GM13976 (cell line): ENCODE data around the gene YWHAH.

ENCODE experiments used
- DNase-seq: peaks from one replicate; pipeline ENCODE4 v3.0.0; 2012; ENCODE audit warnings: low spot score
- in situ Hi-C: fragments of 300-500 bp; cut with MboI; formaldehyde crosslinking; loops from one replicate; pipeline ENCODE4 v1.12.0; 2022; ENCODE audit warnings: low sequenced_read_pairs, mixed read lengths, inconsistent platforms; ENCODE audit not compliant: unreplicated experiment
- TF ChIP-seq, protein P1 (sequence below): IDR thresholded peaks from 2 replicates; pipeline ENCODE4 v1.5.1; 2012; ENCODE audit warnings: borderline replicate concordance, mild to moderate bottlenecking; ENCODE audit not compliant: insufficient read depth; ENCODE audit errors: extremely low read depth, missing control alignments, control extremely low read depth

Gene YWHAH

DNA sequence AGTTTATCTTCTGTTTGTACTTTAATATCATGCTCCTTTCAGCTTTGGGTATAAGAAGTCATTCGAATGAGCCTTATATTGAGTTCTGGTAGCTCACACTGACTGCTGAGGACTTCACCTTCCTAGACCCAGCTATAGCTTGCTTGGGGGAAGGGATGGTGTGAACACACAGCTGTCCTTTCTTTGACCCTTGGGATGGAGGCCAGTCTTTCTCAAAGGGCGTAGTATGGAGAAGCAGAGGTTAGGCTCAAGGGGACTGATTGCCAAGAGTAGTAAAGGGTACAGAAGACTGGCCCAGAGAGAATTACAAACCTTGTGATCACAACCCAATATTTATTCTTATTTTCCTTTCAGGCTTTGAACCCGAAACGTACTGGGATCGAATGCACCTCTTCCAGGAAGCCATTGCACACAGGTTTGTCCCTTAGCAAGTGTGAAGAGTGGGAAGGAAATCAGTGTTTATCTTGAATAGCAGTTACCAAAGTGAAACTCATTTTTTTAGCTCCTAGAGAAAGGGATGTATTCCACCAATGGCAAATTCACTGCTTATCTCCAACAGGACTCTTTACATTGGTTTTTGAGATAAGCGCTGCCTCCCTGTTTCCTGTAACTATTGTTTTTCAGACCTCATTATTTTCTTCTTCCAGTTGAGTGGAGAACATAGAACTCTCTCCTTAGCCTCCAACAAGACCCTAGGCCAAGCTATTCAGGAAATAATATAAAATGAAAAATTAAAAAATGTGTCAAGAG lies 42.8 kb upstream of the YWHAH start:
- no peak for DNase-seq
- TF ChIP-seq, protein P1, sequence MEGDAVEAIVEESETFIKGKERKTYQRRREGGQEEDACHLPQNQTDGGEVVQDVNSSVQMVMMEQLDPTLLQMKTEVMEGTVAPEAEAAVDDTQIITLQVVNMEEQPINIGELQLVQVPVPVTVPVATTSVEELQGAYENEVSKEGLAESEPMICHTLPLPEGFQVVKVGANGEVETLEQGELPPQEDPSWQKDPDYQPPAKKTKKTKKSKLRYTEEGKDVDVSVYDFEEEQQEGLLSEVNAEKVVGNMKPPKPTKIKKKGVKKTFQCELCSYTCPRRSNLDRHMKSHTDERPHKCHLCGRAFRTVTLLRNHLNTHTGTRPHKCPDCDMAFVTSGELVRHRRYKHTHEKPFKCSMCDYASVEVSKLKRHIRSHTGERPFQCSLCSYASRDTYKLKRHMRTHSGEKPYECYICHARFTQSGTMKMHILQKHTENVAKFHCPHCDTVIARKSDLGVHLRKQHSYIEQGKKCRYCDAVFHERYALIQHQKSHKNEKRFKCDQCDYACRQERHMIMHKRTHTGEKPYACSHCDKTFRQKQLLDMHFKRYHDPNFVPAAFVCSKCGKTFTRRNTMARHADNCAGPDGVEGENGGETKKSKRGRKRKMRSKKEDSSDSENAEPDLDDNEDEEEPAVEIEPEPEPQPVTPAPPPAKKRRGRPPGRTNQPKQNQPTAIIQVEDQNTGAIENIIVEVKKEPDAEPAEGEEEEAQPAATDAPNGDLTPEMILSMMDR, result no peak
- in situ Hi-C loops, result no loop called here

DNA sequence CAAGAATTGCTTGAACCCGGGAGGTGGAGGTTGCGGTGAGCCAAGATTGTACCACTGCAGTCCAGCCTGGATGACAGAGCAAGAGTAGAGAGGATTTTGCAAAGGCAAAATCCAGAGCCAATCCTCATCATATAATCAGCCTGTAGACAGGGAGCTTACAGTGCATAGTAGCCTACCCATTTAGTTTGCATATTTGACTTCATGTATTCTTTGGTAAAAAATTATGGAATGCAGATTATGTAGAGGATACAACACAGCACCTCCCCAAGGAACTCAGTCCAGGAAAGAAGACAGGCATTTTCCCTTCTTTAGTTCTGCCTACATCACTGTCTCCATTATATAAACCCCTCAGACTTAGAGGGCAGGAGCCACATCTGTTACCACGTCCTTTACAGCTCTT lies 39.7 kb upstream of the YWHAH start:
- TF ChIP-seq, protein P1, result no peak
- in situ Hi-C loops, result no loop called here
- DNase-seq, result no peak

GRCh38 chr22:31905356-31905755 lies 39.0 kb upstream of the YWHAH start:
- DNase-seq, result no peak
- TF ChIP-seq, protein P1, result no peak
- in situ Hi-C loops, result no loop called here

DNA sequence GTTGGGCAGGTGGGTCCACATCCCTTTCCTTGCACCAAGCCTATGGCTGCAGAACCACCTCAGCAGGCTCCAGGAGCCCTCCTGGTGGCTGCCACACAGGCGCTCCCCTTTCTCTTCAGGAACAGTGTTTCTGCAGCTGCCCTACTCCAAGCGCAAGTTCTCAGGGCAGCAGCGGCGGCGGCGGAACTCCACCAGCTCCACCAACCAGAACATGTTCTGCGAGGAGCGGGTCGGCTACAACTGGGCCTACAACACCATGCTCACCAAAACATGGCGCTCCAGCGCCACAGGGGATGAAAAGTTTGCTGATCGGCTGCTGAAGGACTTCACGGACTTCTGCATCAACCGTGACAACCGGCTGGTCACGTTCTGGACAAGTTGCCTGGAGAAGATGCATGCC lies 38.2 kb upstream of the YWHAH start:
- in situ Hi-C loops, result no loop called here
- TF ChIP-seq, protein P1, result no peak
- DNase-seq, result no peak

GRCh38 chr22:31906569-31906968 lies 37.8 kb upstream of the YWHAH start:
- DNase-seq, result no peak
- TF ChIP-seq, protein P1, result no peak
- in situ Hi-C loops, result no loop called here

GRCh38 chr22:31909977-31910376 lies 34.4 kb upstream of the YWHAH start:
- in situ Hi-C loops, result no loop called here
- DNase-seq, result no peak
- TF ChIP-seq, protein P1, result no peak
